HEK293 (cell line): ENCODE measurements around the gene BRD2.

Experiments
- CTCF ChIA-PET: fragments of 350-600 bp; formaldehyde crosslinking; extraction: SDS; loops from one replicate; lab custom pipeline; 2021; ENCODE audit warnings: antibody characterized with exemption; lab: Yijun Ruan, JAX
- POLR2A ChIA-PET: fragments of 300-600 bp; formaldehyde crosslinking; extraction: SDS; loops from one replicate; lab custom pipeline; 2020; ENCODE audit warnings: antibody characterized with exemption, inconsistent platforms; lab: Yijun Ruan, JAX
- H3K27ac ChIP-seq: fragments of 200-500 bp; sonication (Bioruptor generic); 2 replicates; pipeline ENCODE4 v1.5.1; 2014; ENCODE audit warnings: low read depth, low read length, control low read depth, inconsistent platforms; ENCODE audit errors: extremely low read depth
- H3K36me3 ChIP-seq, 2 experiments: fragments of 200-500 bp in 1 of 2; sonication (Bioruptor generic) in 1 of 2; 1 replicate in 1 of 2; 2 replicates in 1 of 2; pipeline ENCODE4 v1.5.1; 2014 to 2017; ENCODE audit warnings: inconsistent platforms in 2 of 2, low read length in 2 of 2; ENCODE audit not compliant: control insufficient read depth in 2 of 2, insufficient read depth in 1 of 2
- H3K4me1 ChIP-seq: fragments of 200-500 bp; sonication (Bioruptor generic); 2 replicates; pipeline ENCODE4 v1.5.1; 2014; ENCODE audit warnings: mild to moderate bottlenecking, low read length, inconsistent platforms; ENCODE audit not compliant: control insufficient read depth, insufficient read depth
- H3K4me3 ChIP-seq: 2 replicates; pipeline ENCODE4 v1.5.1; 2011; ENCODE audit warnings: low read depth, mild to moderate bottlenecking, control low read depth, low read length, moderate library complexity
- H3K9me3 ChIP-seq: fragments of 200-500 bp; sonication (Bioruptor generic); 2 replicates; pipeline ENCODE4 v1.5.1; 2014; ENCODE audit warnings: low read depth, low read length, inconsistent platforms; ENCODE audit not compliant: control insufficient read depth, insufficient read depth
- BCL11B ChIP-seq: fragments of 450-650 bp; formaldehyde crosslinking; IDR thresholded peaks from 2 replicates; pipeline ENCODE4 v1.5.1; 2016; ENCODE audit warnings: low read depth, missing biosample characterization, missing genetic modification characterization
- EGR2 ChIP-seq: fragments of 450-650 bp; formaldehyde crosslinking; IDR thresholded peaks from 2 replicates; pipeline ENCODE4 v1.5.1; 2016; ENCODE audit warnings: low read depth, missing biosample characterization, missing genetic modification characterization
- IKZF3 ChIP-seq: fragments of 450-650 bp; IDR thresholded peaks from 2 replicates; pipeline ENCODE4 v1.5.0; 2018; ENCODE audit warnings: missing biosample characterization, mild to moderate bottlenecking, missing genetic modification characterization, moderate library complexity
- INSM2 ChIP-seq: fragments of 450-650 bp; formaldehyde crosslinking; IDR thresholded peaks from 2 replicates; pipeline ENCODE4 v1.5.1; 2016; ENCODE audit warnings: missing biosample characterization, missing genetic modification characterization
- KLF10 ChIP-seq: fragments of 450-650 bp; IDR thresholded peaks from 2 replicates; pipeline ENCODE4 v1.5.1; 2018; ENCODE audit warnings: missing biosample characterization, mild to moderate bottlenecking, missing genetic modification characterization
- KLF16 ChIP-seq: fragments of 450-650 bp; formaldehyde crosslinking; IDR thresholded peaks from 2 replicates; pipeline ENCODE4 v1.5.1; 2017; ENCODE audit warnings: missing biosample characterization, missing genetic modification characterization
- KLF7 ChIP-seq: fragments of 450-650 bp; formaldehyde crosslinking; IDR thresholded peaks from 2 replicates; pipeline ENCODE4 v1.5.1; 2016; ENCODE audit warnings: missing biosample characterization, missing genetic modification characterization, borderline replicate concordance
- MYNN ChIP-seq: fragments of 450-650 bp; formaldehyde crosslinking; IDR thresholded peaks from 2 replicates; pipeline ENCODE4 v1.5.1; 2016; ENCODE audit warnings: missing biosample characterization, missing genetic modification characterization, borderline replicate concordance
- RBAK ChIP-seq: fragments of 450-650 bp; formaldehyde crosslinking; IDR thresholded peaks from 2 replicates; pipeline ENCODE4 v1.5.1; 2016; ENCODE audit warnings: missing biosample characterization, missing genetic modification characterization
- SETDB1 ChIP-seq: IDR thresholded peaks from one replicate; pipeline ENCODE4 v1.6.1; 2017; ENCODE audit warnings: mild to moderate bottlenecking, low read length, moderate library complexity, mixed read lengths; ENCODE audit not compliant: insufficient read length
- SP2 ChIP-seq: fragments of 450-650 bp; formaldehyde crosslinking; IDR thresholded peaks from 2 replicates; pipeline ENCODE4 v1.5.1; 2016; ENCODE audit warnings: missing biosample characterization, missing genetic modification characterization
- TCF7L2 ChIP-seq: IDR thresholded peaks from 2 replicates; pipeline ENCODE4 v1.6.1; 2011; ENCODE audit warnings: low read depth, mild to moderate bottlenecking, inconsistent platforms, low read length, moderate library complexity, borderline replicate concordance
- TRIM28 ChIP-seq: IDR thresholded peaks from 2 replicates; pipeline ENCODE4 v1.6.1; 2011; ENCODE audit warnings: low read length, control low read depth, borderline replicate concordance
- WT1 ChIP-seq: fragments of 450-650 bp; formaldehyde crosslinking; IDR thresholded peaks from 2 replicates; pipeline ENCODE4 v1.5.1; 2016; ENCODE audit warnings: missing biosample characterization, missing genetic modification characterization
- ZEB2 ChIP-seq: fragments of 450-650 bp; formaldehyde crosslinking; IDR thresholded peaks from 2 replicates; pipeline ENCODE4 v1.5.1; 2016; ENCODE audit warnings: missing biosample characterization, missing genetic modification characterization
- ZNF211 ChIP-seq: fragments of 450-650 bp; formaldehyde crosslinking; IDR thresholded peaks from 2 replicates; pipeline ENCODE4 v1.5.1; 2016; ENCODE audit warnings: low read depth, missing biosample characterization, missing genetic modification characterization
- ZNF214 ChIP-seq: fragments of 450-650 bp; formaldehyde crosslinking; IDR thresholded peaks from 2 replicates; pipeline ENCODE4 v1.5.1; 2017; ENCODE audit warnings: missing biosample characterization, mild to moderate bottlenecking, missing genetic modification characterization, borderline replicate concordance
- ZNF48 ChIP-seq: fragments of 450-650 bp; formaldehyde crosslinking; IDR thresholded peaks from 2 replicates; pipeline ENCODE4 v1.5.1; 2016; ENCODE audit warnings: missing biosample characterization, missing genetic modification characterization
- ZNF518A ChIP-seq: fragments of 450-650 bp; formaldehyde crosslinking; conservative IDR thresholded peaks from 2 replicates; pipeline ENCODE4 v1.5.1; 2016; ENCODE audit warnings: low read depth, missing biosample characterization, missing genetic modification characterization
- ZNF600 ChIP-seq: fragments of 450-650 bp; formaldehyde crosslinking; IDR thresholded peaks from 2 replicates; pipeline ENCODE4 v1.5.1; 2016; ENCODE audit warnings: missing biosample characterization, missing genetic modification characterization
- ZNF645 ChIP-seq: fragments of 450-650 bp; formaldehyde crosslinking; IDR thresholded peaks from 2 replicates; pipeline ENCODE4; 2016; ENCODE audit warnings: missing biosample characterization, missing genetic modification characterization
- ZNF658 ChIP-seq: fragments of 450-650 bp; formaldehyde crosslinking; IDR thresholded peaks from 2 replicates; pipeline ENCODE4; 2016; ENCODE audit warnings: missing biosample characterization, missing genetic modification characterization
- ZNF677 ChIP-seq: fragments of 450-650 bp; IDR thresholded peaks from 2 replicates; pipeline ENCODE4 v1.5.0; 2018; ENCODE audit warnings: missing biosample characterization, mild to moderate bottlenecking, missing genetic modification characterization, moderate library complexity
- ZNF707 ChIP-seq: fragments of 450-650 bp; formaldehyde crosslinking; IDR thresholded peaks from 2 replicates; pipeline ENCODE4 v1.5.1; 2016; ENCODE audit warnings: missing biosample characterization, missing genetic modification characterization
- ZNF747 ChIP-seq: fragments of 450-650 bp; formaldehyde crosslinking; IDR thresholded peaks from 2 replicates; pipeline ENCODE4 v1.5.1; 2016; ENCODE audit warnings: missing biosample characterization, missing genetic modification characterization
- ZNF792 ChIP-seq: fragments of 450-650 bp; formaldehyde crosslinking; IDR thresholded peaks from 2 replicates; pipeline ENCODE4 v1.5.1; 2016; ENCODE audit warnings: missing biosample characterization, missing genetic modification characterization

BRD2 gene

GRCh38 chr6:33029328-33030184 is 61.2 kb downstream of the BRD2 start:
- POLR2A ChIA-PET = interaction anchor here (0.7 kb wide), 1 partner anchor 58 kb away, joined by 3 read pairs; no protein-coding TSS in a partner anchor
- Histone ChIP-seq H3K36me3 (no peaks in the 10 kb centered on the region), H3K9me3 (no peaks in the 10 kb centered on the region), H3K27ac (no peak overlapping the region), H3K4me1 (no peaks in the 10 kb centered on the region), H3K4me3 (no peak overlapping the region)
- no peak for TF ChIP-seq SP2 (tag by site-specific recombination)
- TF ChIP-seq TCF7L2 = no peak
- no peak for TF ChIP-seq ZNF214 (tag by site-specific recombination)
- TF ChIP-seq ZNF658 (tag by site-specific recombination) = no peak
- TF ChIP-seq TRIM28 = no peak
- TF ChIP-seq ZNF211 (tag by site-specific recombination) = no peak
- TF ChIP-seq ZNF48 (tag by site-specific recombination) = no peak
- no peak for TF ChIP-seq ZNF747 (tag by site-specific recombination)
- CTCF ChIA-PET = interaction anchor here (0.7 to 2.0 kb wide), 7 partner anchors 15 to 1189 kb away, joined by 3 to 8 read pairs (median 4); no protein-coding TSS in a partner anchor

- Histone ChIP-seq H3K4me1 (no peaks in the 10 kb centered on the region), H3K9me3 (no peaks in the 10 kb centered on the region), H3K36me3 (no peaks in the 10 kb centered on the region), H3K27ac (no peak overlapping the region), H3K4me3 (no peak overlapping the region)
- ChIA-PET CTCF (interaction anchor here (2.0 kb wide), 1 partner anchor 41 kb away, joined by 8 read pairs; no protein-coding TSS in a partner anchor), POLR2A (interaction anchor here (0.7 kb wide), 1 partner anchor 59 kb away, joined by 3 read pairs; no protein-coding TSS in a partner anchor)
- TF ChIP-seq BCL11B (tag by site-specific recombination) = no peak
- TF ChIP-seq KLF10 (tag by site-specific recombination) = no peak
- no peak for TF ChIP-seq EGR2
- TF ChIP-seq KLF7 (tag by site-specific recombination) = no peak
- TF ChIP-seq MYNN (tag by site-specific recombination) = no peak
- no peak for TF ChIP-seq ZNF677 (tag by site-specific recombination)
- no peak for TF ChIP-seq ZNF707 (tag by site-specific recombination)
- TF ChIP-seq ZNF792 (tag by site-specific recombination) = no peak
- no peak for TF ChIP-seq RBAK (tag by site-specific recombination)
- TF ChIP-seq ZNF645 = no peak
- no peak for TF ChIP-seq KLF16 (tag by site-specific recombination)
- TF ChIP-seq ZNF600 = no peak
- no peak for TF ChIP-seq WT1
- no peak for TF ChIP-seq SETDB1
- TF ChIP-seq ZEB2 (tag by site-specific recombination) = no peak
- TF ChIP-seq ZNF518A (tag by site-specific recombination) = no peak
- no peak for TF ChIP-seq IKZF3 (tag by site-specific recombination)
- no peak for TF ChIP-seq INSM2 (tag by site-specific recombination)
These were observed 61.9 kb downstream of the BRD2 start for GRCh38 chr6:33030245-33030644.
